ENCODE measurements around the gene CYB5B. TPM values are rescaled to one million over a fixed set of nuclear protein-coding genes. Genes with fewer than 3 reads are reported as not detected.
"Not testable (repeated sequence)": the region's sequence is repeated elsewhere in the genome, so short reads cannot be mapped to it uniquely, and the experiment has no call there.

CYB5B gene
- total and polyA plus RNA-seq, 12 donors: 153 to 1,039 (median 465) TPM

GRCh38 chr16:69429058-69429640 lies 4.7 kb downstream of the CYB5B start:
- peak overlapping the region in 1 of 4 donors; percentile 8 for H3K4me3 ChIP-seq
- H3K4me1 ChIP-seq (replicated peaks in 1 of 2): peaks cover 36 to 80% of the 10 kb centered on the region in 2 donors
- peak overlapping the region in 3 of 5 donors; percentile 24 to 88 (median 63) for H3K27ac ChIP-seq
- intact Hi-C loops (cut with DNase I); DNase-seq; H3K27me3 ChIP-seq; H3K9me3 ChIP-seq (replicated peaks in 1 of 3): not testable (repeated sequence)
- peak in 1 of 2 donors; percentile 10 for TF ChIP-seq POLR2A (IDR thresholded peaks at IDR 0.05)
- peaks cover 0 to 54% of the 10 kb centered on the region in 2 donors for H3K36me3 ChIP-seq (replicated peaks in 1 of 2)
- 82 to 88% (median 85%) methylated on average over 7 of the region's 7 CpGs for WGBS, 4 donors

GRCh38 chr16:69431948-69432468 lies 7.6 kb downstream of the CYB5B start:
- TF ChIP-seq POLR2A (IDR thresholded peaks at IDR 0.05): no peak
- TF ChIP-seq CTCF (IDR thresholded peaks at IDR 0.05): no peak
- H3K27ac ChIP-seq: peak overlapping the region in 3 of 5 donors; percentile 19 to 26 (median 20)
- DNase-seq: no peak
- H3K27me3 ChIP-seq: no peaks in the 10 kb centered on the region
- H3K4me1 ChIP-seq (replicated peaks in 1 of 2): peaks cover 50 to 97% of the 10 kb centered on the region in 2 donors
- peak overlapping the region in 1 of 4 donors; percentile 6 for H3K4me3 ChIP-seq
- H3K9me3 ChIP-seq (replicated peaks in 1 of 3): no peaks in the 10 kb centered on the region
- WGBS, 4 donors: 54 to 70% (median 66%) methylated on average over 2 of the region's 2 CpGs
- H3K36me3 ChIP-seq (replicated peaks in 1 of 2): peaks cover 0 to 58% of the 10 kb centered on the region in 2 donors
- intact Hi-C loops (cut with DNase I): no loop called here

GRCh38 chr16:69434066-69434465 lies 9.6 kb downstream of the CYB5B start:
- WGBS, 4 donors: 54 to 63% (median 59%) methylated on average over 1 of the region's 1 CpG
- Histone ChIP-seq H3K36me3 (replicated peaks in 1 of 2) (peaks cover 0 to 38% of the 10 kb centered on the region in 2 donors), H3K4me3 (no peak overlapping the region), H3K27ac (peak overlapping the region in 2 of 5 donors; percentile 18 to 38), H3K9me3 (replicated peaks in 1 of 3) (no peaks in the 10 kb centered on the region), H3K27me3 (no peaks in the 10 kb centered on the region), H3K4me1 (replicated peaks in 1 of 2) (peaks cover 45 to 95% of the 10 kb centered on the region in 2 donors)
- intact Hi-C loops (cut with DNase I): no loop called here
- TF ChIP-seq CTCF (IDR thresholded peaks at IDR 0.05): no peak
- DNase-seq: no peak

- intact Hi-C loops (cut with DNase I): no loop called here
- peak overlapping the region in 3 of 5 donors; percentile 15 to 51 (median 28) for H3K27ac ChIP-seq
- no peaks in the 10 kb centered on the region for H3K9me3 ChIP-seq (replicated peaks in 1 of 3)
- H3K4me3 ChIP-seq: peak overlapping the region in 1 of 4 donors; percentile 12
- H3K27me3 ChIP-seq: no peaks in the 10 kb centered on the region
- H3K36me3 ChIP-seq (replicated peaks in 1 of 2): peaks cover 0 to 22% of the 10 kb centered on the region in 2 donors
- no peak for TF ChIP-seq POLR2A (IDR thresholded peaks at IDR 0.05)
- no peak for TF ChIP-seq CTCF (IDR thresholded peaks at IDR 0.05)
- 58 to 69% (median 63%) methylated on average over 7 of the region's 7 CpGs for WGBS, 4 donors
- H3K4me1 ChIP-seq (replicated peaks in 1 of 2): peaks cover 41 to 90% of the 10 kb centered on the region in 2 donors
- DNase-seq: no peak
These were observed 11.8 kb downstream of the CYB5B start for GRCh38 chr16:69435977-69436820.
